Fibroblast of lung (primary cell): ENCODE measurements around the gene SPRR1A. TPM values are rescaled to one million over a fixed set of nuclear protein-coding genes. Genes with fewer than 3 reads are reported as not detected.

Experiments
- DNase-seq, 2 donors: peaks; one replicate each; pipeline versions ENCODE4 v3.0.0 to v3.0.0-alpha.2; 2010; ENCODE audit warnings: low read depth in 2 of 2
- H2AFZ ChIP-seq: 2 replicates; pipeline ENCODE4 v1.5.1; 2012; ENCODE audit warnings: low read length, control low read depth, inconsistent platforms
- H3K27ac ChIP-seq: 2 replicates; pipeline ENCODE4 v1.5.1; 2011; ENCODE audit warnings: low read length, control low read depth; ENCODE audit not compliant: insufficient read depth
- H3K27me3 ChIP-seq: 2 replicates; pipeline ENCODE4 v1.5.1; 2011; ENCODE audit warnings: mild to moderate bottlenecking, low read length; ENCODE audit not compliant: control insufficient read depth, insufficient read depth
- H3K36me3 ChIP-seq: 2 replicates; pipeline ENCODE4 v1.5.1; 2011; ENCODE audit warnings: low read length; ENCODE audit not compliant: control insufficient read depth, insufficient read depth
- H3K4me1 ChIP-seq: 2 replicates; pipeline ENCODE4 v1.5.1; 2011; ENCODE audit warnings: low read length; ENCODE audit not compliant: control insufficient read depth, insufficient read depth; ENCODE audit errors: extremely low read depth
- H3K4me2 ChIP-seq: 2 replicates; pipeline ENCODE4 v1.5.1; 2011; ENCODE audit warnings: low read length, control low read depth; ENCODE audit not compliant: insufficient read depth; ENCODE audit errors: extremely low read depth
- H3K4me3 ChIP-seq, 4 experiments: fragments of 200-600 bp in 1 of 4; sonication (generic) in 1 of 4; replicated peaks in 1 of 4; 2 replicates each; pipeline ENCODE4 v1.5.1; 2011 to 2016; ENCODE audit warnings: low read length in 4 of 4, low read depth in 3 of 4, mild to moderate bottlenecking in 3 of 4, control low read depth in 2 of 4, inconsistent platforms in 1 of 4, mixed read lengths in 1 of 4; ENCODE audit not compliant: insufficient read depth in 1 of 4; ENCODE audit errors: control extremely low read depth in 1 of 4
- H3K79me2 ChIP-seq: 2 replicates; pipeline ENCODE4 v1.5.1; 2012; ENCODE audit warnings: mild to moderate bottlenecking, low read length, inconsistent platforms; ENCODE audit not compliant: control insufficient read depth, insufficient read depth
- H3K9ac ChIP-seq: 2 replicates; pipeline ENCODE4 v1.5.1; 2011; ENCODE audit warnings: mild to moderate bottlenecking, low read length, control low read depth; ENCODE audit not compliant: insufficient read depth
- H3K9me3 ChIP-seq: 2 replicates; pipeline ENCODE4 v1.5.1; 2012; ENCODE audit warnings: low read depth, low read length; ENCODE audit not compliant: control insufficient read depth, insufficient read depth
- H4K20me1 ChIP-seq: 2 replicates; pipeline ENCODE4 v1.5.1; 2011; ENCODE audit warnings: low read length; ENCODE audit not compliant: control insufficient read depth, insufficient read depth; ENCODE audit errors: extremely low read depth
- CTCF ChIP-seq, 2 donors: IDR thresholded peaks in 1 of 2; conservative IDR thresholded peaks in 1 of 2; 1 replicate in 1 of 2; 2 replicates in 1 of 2; pipeline ENCODE4 v1.5.1; 2011 to 2012; ENCODE audit warnings: low read length in 2 of 2, control low read depth in 1 of 2, inconsistent platforms in 1 of 2, low read depth in 1 of 2, mild to moderate bottlenecking in 1 of 2
- EZH2 ChIP-seq: IDR thresholded peaks from 2 replicates; pipeline ENCODE4 v1.5.1; 2012; ENCODE audit warnings: low read length, control low read depth, mild to moderate bottlenecking; ENCODE audit errors: missing control alignments
- polyA plus RNA-seq, 2 donors: library from polyadenylated mRNA; depleted of rRNA in 1 of 2; stranded (reverse) in 1 of 2; unstranded in 1 of 2; fragments of >200 nt; gene quantifications; 2 replicates each; pipeline ENCODE4 v1.2.1, GENCODE V29; 2011 to 2012; ENCODE audit warnings: missing spikeins in 1 of 2
- total RNA-seq: library from RNA; depleted of rRNA; stranded (reverse); fragments of >200 nt; gene quantifications from 2 replicates; pipeline ENCODE4 v1.2.1, GENCODE V29; 2014

SPRR1A gene
- total and polyA plus RNA-seq, 2 donors (not counting 1 experiment from before 2014, with no cell fraction given): not detected

- H3K27ac ChIP-seq: no peak overlapping the region
- H4K20me1 ChIP-seq: no peaks in the 10 kb centered on the region
- no peaks in the 10 kb centered on the region for H3K4me1 ChIP-seq
- no peak for DNase-seq
- no peak overlapping the region for H3K4me2 ChIP-seq
- no peak overlapping the region for H3K9ac ChIP-seq
- no peak for TF ChIP-seq EZH2
- TF ChIP-seq CTCF (conservative IDR thresholded peaks at IDR 0.05 in 1 of 2, IDR thresholded peaks at IDR 0.05 in 1 of 2; ENCODE audit: low read depth in 1 of 2, low read length in 2 of 2): no peak
- H3K9me3 ChIP-seq: no peaks in the 10 kb centered on the region
- H3K27me3 ChIP-seq: no peaks in the 10 kb centered on the region
- no peak overlapping the region for H3K4me3 ChIP-seq
- no peaks in the 10 kb centered on the region for H3K79me2 ChIP-seq
- no peak overlapping the region for H2AFZ ChIP-seq
- no peaks in the 10 kb centered on the region for H3K36me3 ChIP-seq
Observed at GRCh38 chr1:152957561-152957960, 26.3 kb upstream of the SPRR1A start.

- no peaks in the 10 kb centered on the region for H3K27me3 ChIP-seq
- H3K27ac ChIP-seq: no peak overlapping the region
- no peak overlapping the region for H2AFZ ChIP-seq
- no peak for TF ChIP-seq EZH2
- TF ChIP-seq CTCF (conservative IDR thresholded peaks at IDR 0.05 in 1 of 2, IDR thresholded peaks at IDR 0.05 in 1 of 2; ENCODE audit: low read depth in 1 of 2, low read length in 2 of 2): no peak
- no peaks in the 10 kb centered on the region for H3K4me1 ChIP-seq
- H4K20me1 ChIP-seq: no peaks in the 10 kb centered on the region
- H3K4me2 ChIP-seq: no peak overlapping the region
- no peak for DNase-seq
- no peaks in the 10 kb centered on the region for H3K79me2 ChIP-seq
- no peaks in the 10 kb centered on the region for H3K36me3 ChIP-seq
- no peak overlapping the region for H3K4me3 ChIP-seq
- no peak overlapping the region for H3K9ac ChIP-seq
- no peaks in the 10 kb centered on the region for H3K9me3 ChIP-seq
Observed at GRCh38 chr1:152959273-152959672, 24.6 kb upstream of the SPRR1A start.

GRCh38 chr1:152959801-152960451 lies 24.0 kb upstream of the SPRR1A start:
- no peaks in the 10 kb centered on the region for H3K79me2 ChIP-seq
- H3K4me3 ChIP-seq: no peak overlapping the region
- H2AFZ ChIP-seq: no peak overlapping the region
- H3K36me3 ChIP-seq: no peaks in the 10 kb centered on the region
- no peaks in the 10 kb centered on the region for H3K27me3 ChIP-seq
- no peak overlapping the region for H3K9ac ChIP-seq
- H3K4me1 ChIP-seq: no peaks in the 10 kb centered on the region
- no peak for TF ChIP-seq CTCF (conservative IDR thresholded peaks at IDR 0.05 in 1 of 2, IDR thresholded peaks at IDR 0.05 in 1 of 2; ENCODE audit: low read depth in 1 of 2, low read length in 2 of 2)
- no peak for TF ChIP-seq EZH2
- no peaks in the 10 kb centered on the region for H3K9me3 ChIP-seq
- H3K4me2 ChIP-seq: no peak overlapping the region
- no peak overlapping the region for H3K27ac ChIP-seq
- no peaks in the 10 kb centered on the region for H4K20me1 ChIP-seq
- DNase-seq: no peak
